ENCODE measurements around the gene DSCAML1.

Gene DSCAML1

GRCh38 chr11:117663821-117664220, 133.2 kb downstream of the DSCAML1 start:
- no peak for DNase-seq (ENCODE audit: low read depth in 2 of 2)

- DNase-seq (ENCODE audit: low read depth in 2 of 2): no peak
Observed at GRCh38 chr11:117663414-117663813, 133.6 kb downstream of the DSCAML1 start.

- DNase-seq (ENCODE audit: low read depth in 2 of 2): no peak
Observed at GRCh38 chr11:117662671-117663269, 134.2 kb downstream of the DSCAML1 start.

GRCh38 chr11:117662255-117662654, 134.8 kb downstream of the DSCAML1 start:
- no peak for DNase-seq (ENCODE audit: low read depth in 2 of 2)

GRCh38 chr11:117658809-117659208, 138.2 kb downstream of the DSCAML1 start:
- no peak for DNase-seq (ENCODE audit: low read depth in 2 of 2)

- no peak for DNase-seq (ENCODE audit: low read depth in 2 of 2)
Observed at GRCh38 chr11:117657794-117658193, 139.2 kb downstream of the DSCAML1 start.

GRCh38 chr11:117654281-117655255, 142.4 kb downstream of the DSCAML1 start:
- no peak for DNase-seq (ENCODE audit: low read depth in 2 of 2)

DNA sequence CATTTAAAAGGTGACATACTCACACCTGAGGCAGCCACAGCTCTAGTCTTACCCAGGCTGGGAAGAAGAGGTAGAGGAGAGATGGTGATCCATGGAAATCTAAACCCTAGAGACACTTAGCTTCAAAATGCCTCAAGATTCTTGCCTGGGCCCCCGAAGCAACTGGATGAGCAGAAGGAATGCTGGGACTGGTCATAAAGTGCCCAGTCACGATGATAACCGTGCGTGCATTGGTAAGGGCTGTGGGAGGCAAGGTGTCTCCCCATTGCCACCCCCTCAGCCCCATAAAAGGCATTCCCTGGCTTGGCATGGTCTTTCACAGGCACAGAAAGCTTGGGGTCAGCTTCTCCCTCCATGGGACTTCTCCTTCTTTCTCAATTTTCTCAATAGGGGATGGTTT, 144.5 kb downstream of the DSCAML1 start:
- DNase-seq (ENCODE audit: low read depth in 2 of 2): no peak

GRCh38 chr11:117649296-117650055, 147.5 kb downstream of the DSCAML1 start:
- no peak for DNase-seq (ENCODE audit: low read depth in 2 of 2)

GRCh38 chr11:117647872-117648271, 149.1 kb downstream of the DSCAML1 start:
- no peak for DNase-seq (ENCODE audit: low read depth in 2 of 2)

DNA sequence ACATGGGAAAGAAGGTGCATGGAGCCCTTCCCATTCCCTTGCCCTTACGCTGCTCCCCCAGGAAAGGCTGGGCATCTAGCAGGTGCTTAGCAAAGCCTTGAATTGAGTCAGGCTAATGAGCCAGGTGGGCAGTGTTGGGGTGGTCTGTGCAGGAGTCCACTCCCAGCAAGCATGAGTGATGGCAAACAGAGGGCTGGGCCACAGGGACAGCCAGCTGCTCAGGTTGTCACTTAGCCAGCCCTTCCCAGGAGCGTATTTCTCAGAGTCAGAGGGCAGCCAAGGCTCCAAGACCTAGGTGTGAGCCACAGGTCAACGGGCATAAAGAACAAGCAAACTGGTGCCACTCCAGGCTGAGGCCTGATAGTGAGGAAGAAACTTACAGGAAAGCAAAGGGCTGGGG, 149.8 kb downstream of the DSCAML1 start:
- DNase-seq (ENCODE audit: low read depth in 2 of 2): no peak

DNA sequence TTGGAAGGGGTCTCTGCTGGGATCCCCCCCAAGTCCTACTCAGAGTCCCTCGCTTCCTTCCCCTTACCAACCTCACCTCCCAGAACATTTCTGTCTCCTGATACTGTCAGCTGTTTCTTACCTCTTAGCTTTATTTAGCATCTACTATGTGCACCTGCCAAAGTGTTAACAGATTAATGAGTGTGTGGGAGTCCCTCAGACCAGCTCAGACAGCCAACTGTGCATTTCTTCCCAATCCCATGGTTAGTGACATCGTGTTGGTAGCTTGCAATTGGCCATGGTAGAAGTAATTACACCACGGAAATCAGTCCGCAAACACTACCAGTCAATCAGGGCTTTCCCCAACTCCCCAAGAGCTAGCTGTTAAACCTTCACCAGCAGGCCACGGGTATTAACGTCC, 150.6 kb downstream of the DSCAML1 start:
- DNase-seq (ENCODE audit: low read depth in 2 of 2): no peak

- DNase-seq (ENCODE audit: low read depth in 2 of 2): no peak
Observed at GRCh38 chr11:117644403-117645155, 152.4 kb downstream of the DSCAML1 start.

DNA sequence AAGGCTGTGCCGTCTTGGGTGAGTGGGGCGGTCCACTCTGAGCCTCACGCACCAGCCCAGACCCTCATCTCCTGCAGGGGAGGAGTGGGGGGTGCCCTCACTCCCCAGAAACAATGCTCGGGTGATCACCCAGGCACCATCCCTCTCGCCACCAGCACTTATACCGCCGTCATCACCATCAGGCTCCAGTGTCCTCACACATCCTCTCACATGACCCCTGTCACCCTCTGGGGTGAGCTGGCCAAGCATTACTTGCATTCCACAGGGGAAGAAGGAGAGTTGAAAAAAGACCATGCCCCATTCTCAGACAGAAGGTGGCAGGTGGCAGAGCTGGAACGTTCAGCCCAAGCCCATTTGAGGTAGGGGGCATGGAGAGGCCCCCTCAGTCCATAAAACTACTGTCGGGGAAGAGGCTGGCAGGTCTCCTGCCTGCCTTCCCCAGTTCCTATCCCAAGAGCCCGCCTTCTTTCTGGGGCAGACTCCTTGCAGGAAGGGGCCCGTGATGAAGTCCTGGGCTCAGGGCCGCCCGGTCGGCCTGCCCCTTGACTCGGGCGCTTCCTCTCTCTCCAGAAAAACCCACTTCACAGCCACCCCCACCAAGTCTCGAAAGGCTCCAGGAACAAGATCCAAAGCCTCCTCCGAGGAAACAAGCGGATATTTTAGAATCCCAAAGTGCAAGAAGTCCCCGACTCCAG, 153.3 kb downstream of the DSCAML1 start:
- DNase-seq (ENCODE audit: low read depth in 2 of 2): no peak

- DNase-seq (ENCODE audit: low read depth in 2 of 2): no peak
Observed at GRCh38 chr11:117642835-117643234, 154.2 kb downstream of the DSCAML1 start.

- DNase-seq (ENCODE audit: low read depth in 2 of 2): no peak
Observed at GRCh38 chr11:117642396-117642795, 154.6 kb downstream of the DSCAML1 start.

- DNase-seq (ENCODE audit: low read depth in 2 of 2): no peak
Observed at GRCh38 chr11:117641008-117641915, 155.8 kb downstream of the DSCAML1 start.

GRCh38 chr11:117640041-117640440, 157.0 kb downstream of the DSCAML1 start:
- DNase-seq (ENCODE audit: low read depth in 2 of 2): no peak

GRCh38 chr11:117639601-117640000, 157.4 kb downstream of the DSCAML1 start:
- no peak for DNase-seq (ENCODE audit: low read depth in 2 of 2)
